Panc1 (cell line): Measurements from ENCODE around the gene KNCN. TPM values are rescaled to one million over a fixed set of nuclear protein-coding genes. Genes with fewer than 3 reads are reported as not detected.

Experiments used
- ATAC-seq: fragments of 200-7000 bp; cut with Tn5 transposase; 2 replicates; pipeline ENCODE4 v1.9.1; 2020; ENCODE audit warnings: mild to moderate bottlenecking, moderate library complexity
- BruUV-seq: library from RNA; stranded (reverse); fragments of 400-500 nt; replicated peaks from 2 replicates; lab custom pipeline; 2021; lab: Mats Ljungman, UMichigan
- CTCF ChIA-PET: fragments of 300-600 bp; sonication (Branson Sonifier 250); formaldehyde crosslinking; loops from one replicate; lab custom pipeline; 2022; ENCODE audit warnings: antibody characterized with exemption; lab: Charles Lee
- POLR2A ChIA-PET: fragments of 300-600 bp; sonication (Branson Sonifier 250); formaldehyde crosslinking; loops from one replicate; lab custom pipeline; 2022; ENCODE audit warnings: antibody characterized with exemption; lab: Charles Lee
- DNase-seq: peaks from one replicate; pipeline ENCODE4 v3.0.0-alpha.2; 2010; ENCODE audit warnings: low read depth, low spot score
- H3K27ac ChIP-seq: 2 replicates; pipeline ENCODE4 v1.5.1; 2011; ENCODE audit warnings: mild to moderate bottlenecking, low read length, inconsistent platforms
- H3K27me3 ChIP-seq: fragments of 200-500 bp; sonication (Bioruptor generic); 2 replicates; pipeline ENCODE4 v1.6.0; 2014; ENCODE audit warnings: low read length, inconsistent platforms; ENCODE audit not compliant: control insufficient read depth, insufficient read depth
- H3K36me3 ChIP-seq: fragments of 200-500 bp; sonication (Bioruptor generic); 2 replicates; pipeline ENCODE4 v1.5.1; 2014; ENCODE audit warnings: inconsistent platforms, mild to moderate bottlenecking, low read length, moderate library complexity; ENCODE audit not compliant: control insufficient read depth, insufficient read depth
- H3K4me1 ChIP-seq: 2 replicates; pipeline ENCODE4 v1.5.1; 2011; ENCODE audit warnings: inconsistent platforms, mild to moderate bottlenecking, low read length, moderate library complexity; ENCODE audit not compliant: control insufficient read depth, insufficient read depth
- H3K4me3 ChIP-seq, 2 experiments: 2 replicates each; pipeline ENCODE4 v1.5.1; 2011 to 2012; ENCODE audit warnings: low read depth in 2 of 2, low read length in 2 of 2, mild to moderate bottlenecking in 2 of 2, inconsistent platforms in 1 of 2, moderate library complexity in 1 of 2
- H3K9me3 ChIP-seq: fragments of 200-500 bp; sonication (Bioruptor generic); 2 replicates; pipeline ENCODE4 v1.5.1; 2014; ENCODE audit warnings: low read depth, mild to moderate bottlenecking, inconsistent platforms, low read length, moderate library complexity; ENCODE audit not compliant: control insufficient read depth, insufficient read depth
- POLR2AphosphoS5 ChIP-seq: IDR thresholded peaks from 2 replicates; pipeline ENCODE4 v1.6.1; 2012; ENCODE audit warnings: mild to moderate bottlenecking, low read depth, low read length, moderate library complexity
- SIN3A ChIP-seq: IDR thresholded peaks from 2 replicates; pipeline ENCODE4 v1.6.1; 2012; ENCODE audit warnings: low read depth, mild to moderate bottlenecking, low read length, moderate library complexity, borderline replicate concordance; ENCODE audit not compliant: insufficient read depth
- TCF7L2 ChIP-seq: IDR thresholded peaks from 2 replicates; pipeline ENCODE4 v1.6.1; 2011; ENCODE audit warnings: mild to moderate bottlenecking, low read depth, low read length, inconsistent platforms
- in situ Hi-C: cut with HindIII; loops from 2 replicates; pipeline ENCODE4 v1.10.0; 2016; ENCODE audit warnings: low sequenced_read_pairs, low pct_unique_long_range_greater_than_20kb
- intact Hi-C: fragments of 100-400 bp; cut with micrococcal nuclease; formaldehyde crosslinking; loops from one replicate; pipeline ENCODE4 v1.10.0; 2022; ENCODE audit not compliant: unreplicated experiment
- total RNA-seq: library from RNA; stranded (reverse); gene quantifications from one replicate; pipeline ENCODE4 v1.2.1, GENCODE V29; 2021; ENCODE audit not compliant: unreplicated experiment
- TF ChIP-seq, protein P1 (sequence below): fragments of 450-650 bp; IDR thresholded peaks from 2 replicates; pipeline ENCODE4 v1.5.1; 2017; ENCODE audit warnings: mild to moderate bottlenecking
- TF ChIP-seq, protein P2 (sequence below), 2 experiments: IDR thresholded peaks; 2 replicates each; pipeline ENCODE4 v1.6.1; 2011 to 2012; ENCODE audit warnings: low read depth in 2 of 2, control low read depth in 1 of 2, low read length in 1 of 2, mild to moderate bottlenecking in 1 of 2, moderate library complexity in 1 of 2; ENCODE audit not compliant: insufficient read depth in 1 of 2

The KNCN gene
- total RNA-seq, 1 experiment from 2014 or later: not detected

DNA sequence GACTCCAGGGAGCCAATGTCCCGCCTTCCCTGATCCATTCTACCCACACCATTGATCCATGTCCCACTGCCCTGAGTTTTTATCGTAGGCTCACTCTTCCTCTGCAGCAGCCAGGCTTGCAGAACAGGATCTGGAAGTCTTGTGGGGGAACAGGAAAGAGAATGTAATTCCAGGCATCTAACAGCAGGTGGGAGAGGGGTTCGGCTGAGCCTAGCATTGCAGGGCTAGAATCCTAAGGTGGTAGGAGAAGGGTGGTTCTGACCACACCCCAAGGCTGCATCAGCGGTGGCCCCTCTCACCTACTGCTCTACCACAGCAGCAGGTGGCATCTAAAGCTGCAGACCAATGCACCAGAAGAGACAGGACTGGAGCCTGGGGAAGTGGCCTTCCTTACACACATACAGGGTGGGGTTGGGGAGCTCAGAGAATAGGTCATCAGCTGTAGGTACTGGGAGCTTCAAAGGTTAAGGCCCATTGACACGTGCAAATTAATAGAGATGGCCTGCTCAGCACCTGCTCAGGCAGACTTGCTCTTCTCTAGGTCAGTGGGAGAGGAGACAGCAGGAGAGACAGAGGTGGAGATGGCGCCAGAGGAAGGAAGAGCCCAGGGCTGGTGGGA lies 20.5 kb downstream of the KNCN start:
- intact Hi-C loops: loop anchor here (10.0 kb wide), 1 partner anchor 194 kb away; no protein-coding TSS in a partner anchor
- no peaks in the 10 kb centered on the region for H3K9me3 ChIP-seq
- DNase-seq: no peak
- H3K4me1 ChIP-seq: 0 out of 2 replicates have a peak, but pooled peaks cover 2% of the 10 kb centered on the region
- in situ Hi-C loops: no loop called here
- ATAC-seq: no peak
- BruUV-seq: no TSS peak
- ChIA-PET POLR2A (no interaction called here), CTCF (interaction anchor here (0.6 kb wide), 2 partner anchors 90 to 177 kb away, joined by 3 read pairs; no protein-coding TSS in a partner anchor)
- no peaks in the 10 kb centered on the region for H3K36me3 ChIP-seq
- peaks cover 5% of the 10 kb centered on the region for H3K27me3 ChIP-seq
- TF ChIP-seq, protein P1, sequence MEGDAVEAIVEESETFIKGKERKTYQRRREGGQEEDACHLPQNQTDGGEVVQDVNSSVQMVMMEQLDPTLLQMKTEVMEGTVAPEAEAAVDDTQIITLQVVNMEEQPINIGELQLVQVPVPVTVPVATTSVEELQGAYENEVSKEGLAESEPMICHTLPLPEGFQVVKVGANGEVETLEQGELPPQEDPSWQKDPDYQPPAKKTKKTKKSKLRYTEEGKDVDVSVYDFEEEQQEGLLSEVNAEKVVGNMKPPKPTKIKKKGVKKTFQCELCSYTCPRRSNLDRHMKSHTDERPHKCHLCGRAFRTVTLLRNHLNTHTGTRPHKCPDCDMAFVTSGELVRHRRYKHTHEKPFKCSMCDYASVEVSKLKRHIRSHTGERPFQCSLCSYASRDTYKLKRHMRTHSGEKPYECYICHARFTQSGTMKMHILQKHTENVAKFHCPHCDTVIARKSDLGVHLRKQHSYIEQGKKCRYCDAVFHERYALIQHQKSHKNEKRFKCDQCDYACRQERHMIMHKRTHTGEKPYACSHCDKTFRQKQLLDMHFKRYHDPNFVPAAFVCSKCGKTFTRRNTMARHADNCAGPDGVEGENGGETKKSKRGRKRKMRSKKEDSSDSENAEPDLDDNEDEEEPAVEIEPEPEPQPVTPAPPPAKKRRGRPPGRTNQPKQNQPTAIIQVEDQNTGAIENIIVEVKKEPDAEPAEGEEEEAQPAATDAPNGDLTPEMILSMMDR: peak; percentile 30
- TF ChIP-seq POLR2AphosphoS5 (no peak), SIN3A (no peak), TCF7L2 (no peak)
- TF ChIP-seq, protein P2, sequence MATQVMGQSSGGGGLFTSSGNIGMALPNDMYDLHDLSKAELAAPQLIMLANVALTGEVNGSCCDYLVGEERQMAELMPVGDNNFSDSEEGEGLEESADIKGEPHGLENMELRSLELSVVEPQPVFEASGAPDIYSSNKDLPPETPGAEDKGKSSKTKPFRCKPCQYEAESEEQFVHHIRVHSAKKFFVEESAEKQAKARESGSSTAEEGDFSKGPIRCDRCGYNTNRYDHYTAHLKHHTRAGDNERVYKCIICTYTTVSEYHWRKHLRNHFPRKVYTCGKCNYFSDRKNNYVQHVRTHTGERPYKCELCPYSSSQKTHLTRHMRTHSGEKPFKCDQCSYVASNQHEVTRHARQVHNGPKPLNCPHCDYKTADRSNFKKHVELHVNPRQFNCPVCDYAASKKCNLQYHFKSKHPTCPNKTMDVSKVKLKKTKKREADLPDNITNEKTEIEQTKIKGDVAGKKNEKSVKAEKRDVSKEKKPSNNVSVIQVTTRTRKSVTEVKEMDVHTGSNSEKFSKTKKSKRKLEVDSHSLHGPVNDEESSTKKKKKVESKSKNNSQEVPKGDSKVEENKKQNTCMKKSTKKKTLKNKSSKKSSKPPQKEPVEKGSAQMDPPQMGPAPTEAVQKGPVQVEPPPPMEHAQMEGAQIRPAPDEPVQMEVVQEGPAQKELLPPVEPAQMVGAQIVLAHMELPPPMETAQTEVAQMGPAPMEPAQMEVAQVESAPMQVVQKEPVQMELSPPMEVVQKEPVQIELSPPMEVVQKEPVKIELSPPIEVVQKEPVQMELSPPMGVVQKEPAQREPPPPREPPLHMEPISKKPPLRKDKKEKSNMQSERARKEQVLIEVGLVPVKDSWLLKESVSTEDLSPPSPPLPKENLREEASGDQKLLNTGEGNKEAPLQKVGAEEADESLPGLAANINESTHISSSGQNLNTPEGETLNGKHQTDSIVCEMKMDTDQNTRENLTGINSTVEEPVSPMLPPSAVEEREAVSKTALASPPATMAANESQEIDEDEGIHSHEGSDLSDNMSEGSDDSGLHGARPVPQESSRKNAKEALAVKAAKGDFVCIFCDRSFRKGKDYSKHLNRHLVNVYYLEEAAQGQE (IDR thresholded peaks at IDR 0.05; ENCODE audit: insufficient read depth in 1 of 2, low read depth in 2 of 2, low read length in 1 of 2): no peak
- H3K27ac ChIP-seq: no peak overlapping the region
- H3K4me3 ChIP-seq: no peak overlapping the region

DNA sequence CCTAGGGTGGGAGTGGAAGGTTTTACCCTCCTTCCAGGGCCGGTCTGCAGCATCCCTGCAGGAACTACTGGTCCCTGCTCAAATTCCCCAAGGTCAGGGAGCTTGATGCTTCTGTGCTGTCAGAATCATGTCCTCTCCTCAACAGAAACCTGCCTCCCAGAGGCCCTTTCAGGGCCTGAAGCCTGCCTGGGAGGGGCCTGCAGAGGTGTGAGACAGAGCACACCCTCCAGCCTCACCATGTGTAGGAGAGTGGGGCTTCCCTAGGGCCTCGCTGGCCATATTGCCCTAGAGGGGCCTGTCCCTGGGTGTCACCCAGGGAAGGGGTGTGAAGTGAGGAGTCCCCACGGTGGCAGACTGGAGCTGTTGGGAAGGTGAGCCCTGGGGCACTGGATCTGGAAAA lies 21.1 kb downstream of the KNCN start:
- BruUV-seq: no TSS peak
- Histone ChIP-seq H3K9me3 (no peaks in the 10 kb centered on the region), H3K27me3 (peaks cover 5% of the 10 kb centered on the region), H3K27ac (no peak overlapping the region), H3K4me1 (0 out of 2 replicates have a peak, but pooled peaks cover 2% of the 10 kb centered on the region), H3K4me3 (no peak overlapping the region), H3K36me3 (no peaks in the 10 kb centered on the region)
- intact Hi-C loops: loop anchor here (10.0 kb wide), 1 partner anchor 194 kb away; no protein-coding TSS in a partner anchor
- in situ Hi-C loops: no loop called here
- ATAC-seq (no peak), DNase-seq (no peak)
- ChIA-PET CTCF (interaction anchor here (0.6 to 5.0 kb wide), 2 partner anchors 83 to 89 kb away, joined by 3 to 34 read pairs; no protein-coding TSS in a partner anchor), POLR2A (no interaction called here)
- no peak for TF ChIP-seq POLR2AphosphoS5
- TF ChIP-seq TCF7L2: no peak
- TF ChIP-seq, protein P1: no peak
- TF ChIP-seq SIN3A: no peak
- TF ChIP-seq, protein P2 (IDR thresholded peaks at IDR 0.05; ENCODE audit: insufficient read depth in 1 of 2, low read depth in 2 of 2, low read length in 1 of 2): no peak
